ENCODE measurements around the gene SDK2.

- TF ChIP-seq CHD2 (IDR thresholded peaks at IDR 0.05; ENCODE audit: low read length, partially characterized antibody) (no peak), CTCF (IDR thresholded peaks at IDR 0.05) (no peak), RAD21 (IDR thresholded peaks at IDR 0.05; ENCODE audit: low read length) (peak; percentile 81), EP300 (IDR thresholded peaks at IDR 0.05; ENCODE audit: borderline replicate concordance in 1 of 2, low read depth in 1 of 2, low read length in 1 of 2) (no peak)
These were observed 5.9 kb upstream of the SDK2 start for GRCh38 chr17:73650140-73650539.
